HUDEP-2 (cell line): ENCODE measurements around the gene CR1.
"Not testable (repeated sequence)": the region's sequence is repeated elsewhere in the genome, so short reads cannot be mapped to it uniquely, and the experiment has no call there.

Source experiments
- DNase-seq, 76 experiments: peaks; one replicate each; lab custom pipeline; 2025; ENCODE audit not compliant: unreplicated experiment in 76 of 76; lab: John Stamatoyannopoulos, UW

The CR1 gene

DNA sequence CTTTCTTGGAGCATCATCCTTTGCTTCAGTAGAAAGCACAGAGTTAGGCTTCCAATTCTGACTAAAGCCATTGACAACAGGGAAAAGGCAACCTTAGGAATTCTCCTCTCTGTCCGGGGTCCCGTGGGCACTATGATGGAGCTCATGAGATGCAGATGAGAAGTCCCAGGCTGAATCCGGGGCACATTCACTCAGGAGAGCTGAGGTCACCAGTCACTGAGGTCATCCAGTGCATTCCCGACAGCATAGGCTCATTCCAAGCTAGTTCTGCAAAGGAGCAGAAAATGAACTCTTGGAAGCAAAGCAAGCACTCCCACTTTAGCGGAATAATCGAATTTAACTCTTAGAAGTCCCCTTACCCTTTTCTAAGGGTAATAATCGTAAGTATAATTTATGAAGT lies 6.8 kb downstream of the CR1 start:
- no peak for DNase-seq

DNA sequence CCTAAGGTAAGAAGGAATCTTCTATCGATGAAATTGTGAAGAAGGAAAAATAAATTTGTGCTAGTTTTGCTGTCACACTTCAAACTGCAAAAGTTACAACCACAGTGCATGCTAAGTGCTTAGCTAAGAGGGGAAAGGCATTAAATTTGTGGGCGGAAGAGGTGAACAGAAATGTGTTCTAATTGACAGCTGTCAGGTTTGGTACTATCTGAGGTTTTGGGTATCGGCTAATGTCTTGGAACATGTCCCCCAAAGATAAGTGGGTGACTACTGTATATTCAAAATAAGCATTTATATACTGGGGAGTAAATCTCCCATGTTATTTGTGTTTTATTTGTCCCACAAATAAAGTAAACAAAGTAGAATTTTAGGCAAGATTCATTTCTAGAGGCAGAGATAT lies 8.0 kb downstream of the CR1 start:
- DNase-seq = no peak

GRCh38 chr1:207504438-207504837 lies 8.5 kb downstream of the CR1 start:
- DNase-seq = no peak

GRCh38 chr1:207510444-207510843 lies 14.5 kb downstream of the CR1 start:
- DNase-seq = no peak

DNA sequence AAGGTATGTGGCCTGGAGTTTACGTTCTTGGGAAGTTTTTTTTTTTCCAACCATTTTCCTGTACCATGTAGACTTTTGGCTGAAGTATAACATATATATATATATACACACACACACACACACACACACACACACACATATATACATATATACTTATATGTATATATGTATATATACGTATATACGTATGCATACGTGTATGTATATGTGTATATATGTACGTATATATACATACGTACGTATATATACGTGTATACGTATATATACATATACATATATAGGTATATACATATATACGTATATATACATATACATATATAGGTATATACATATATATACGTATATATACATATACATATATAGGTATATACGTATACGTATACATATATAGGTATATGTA lies 18.9 kb downstream of the CR1 start:
- DNase-seq = no peak

DNA sequence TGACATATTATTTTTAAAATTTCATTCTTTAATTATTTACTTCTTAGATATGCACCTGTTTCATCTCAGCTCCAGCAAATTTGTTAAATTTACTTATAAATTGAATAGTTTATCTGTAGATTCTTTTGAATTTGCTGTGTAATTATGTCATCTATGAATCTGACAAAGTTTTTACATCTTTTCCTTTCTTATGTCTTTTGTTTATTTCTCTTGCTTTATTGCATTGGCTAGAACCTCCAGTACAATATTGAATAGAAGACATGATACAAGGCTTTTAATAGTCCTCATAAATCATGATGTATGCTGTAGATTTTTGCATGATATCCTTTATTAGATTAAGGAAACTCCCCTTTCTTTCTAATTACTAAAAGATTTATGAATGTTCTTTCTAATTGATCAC lies 20.8 kb downstream of the CR1 start:
- no peak for DNase-seq

- DNase-seq = no peak
Measured at GRCh38 chr1:207518608-207519236, 22.8 kb downstream of the CR1 start.

DNA sequence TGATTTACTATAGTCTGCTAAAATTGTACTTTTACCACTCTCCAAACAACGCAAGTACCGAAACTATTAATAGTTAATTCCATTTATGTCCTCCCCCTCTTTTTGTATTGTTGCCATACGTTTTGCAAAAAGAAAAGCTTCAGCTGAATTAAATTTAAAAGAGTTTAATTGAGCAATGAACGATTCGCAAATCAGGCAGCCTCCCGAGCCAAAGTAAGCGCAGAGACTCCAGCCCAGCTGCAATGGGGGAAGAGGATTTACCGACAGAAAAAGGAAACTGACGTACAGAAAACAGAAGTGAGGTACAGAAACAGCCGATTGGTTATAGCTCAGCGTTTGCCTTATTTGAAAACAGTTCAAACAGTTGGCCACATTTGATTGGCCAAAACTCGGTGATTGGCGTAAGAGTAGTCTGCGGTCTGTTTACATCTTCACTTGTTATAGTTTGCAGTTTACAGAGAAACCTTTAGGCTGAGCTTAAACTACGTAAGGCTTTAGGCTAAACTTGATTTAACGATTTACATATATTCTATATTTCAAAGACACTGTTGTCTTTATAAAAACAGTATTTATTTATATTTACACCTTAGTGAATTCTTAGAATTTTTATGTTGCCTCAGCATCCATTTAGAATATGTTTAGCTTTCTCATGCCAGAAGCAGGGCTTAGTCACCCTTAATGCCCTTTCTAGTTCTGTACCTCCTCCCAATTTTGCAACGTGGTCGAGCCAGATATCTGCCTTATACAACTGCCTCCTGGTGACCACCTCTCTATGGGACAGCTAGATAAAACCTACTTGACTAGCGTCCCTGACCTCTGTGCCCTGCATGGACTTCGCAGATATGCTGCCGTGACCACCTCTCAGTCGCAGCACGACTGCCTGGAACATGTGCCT lies 23.8 kb downstream of the CR1 start:
- DNase-seq = peak in 73 of 76 experiments; percentile 36 to 98 (median 90)

GRCh38 chr1:207520400-207521345 lies 24.7 kb downstream of the CR1 start:
- peak in 31 of 76 experiments; percentile 5 to 80 (median 29) for DNase-seq

DNA sequence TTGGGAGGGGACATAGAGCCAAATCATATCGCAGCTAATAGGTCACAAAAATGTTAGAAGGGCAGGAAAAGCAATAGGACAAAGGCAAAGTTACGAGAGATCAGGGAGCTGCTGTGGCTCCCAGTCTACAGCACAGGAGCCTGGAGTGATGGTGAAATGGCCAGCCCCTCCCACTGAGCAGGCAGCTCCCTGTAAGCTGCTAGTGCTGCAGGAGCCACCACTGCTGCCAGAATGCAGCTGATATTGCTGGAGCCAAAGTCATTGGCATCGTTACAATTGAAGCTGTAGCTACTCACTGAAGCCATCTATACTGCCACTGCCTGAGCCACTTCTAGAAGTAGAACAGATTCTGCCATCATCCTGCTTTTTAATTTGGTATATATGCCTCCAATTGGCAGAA lies 29.3 kb downstream of the CR1 start:
- peak in 1 of 76 experiments; percentile 9 for DNase-seq

DNA sequence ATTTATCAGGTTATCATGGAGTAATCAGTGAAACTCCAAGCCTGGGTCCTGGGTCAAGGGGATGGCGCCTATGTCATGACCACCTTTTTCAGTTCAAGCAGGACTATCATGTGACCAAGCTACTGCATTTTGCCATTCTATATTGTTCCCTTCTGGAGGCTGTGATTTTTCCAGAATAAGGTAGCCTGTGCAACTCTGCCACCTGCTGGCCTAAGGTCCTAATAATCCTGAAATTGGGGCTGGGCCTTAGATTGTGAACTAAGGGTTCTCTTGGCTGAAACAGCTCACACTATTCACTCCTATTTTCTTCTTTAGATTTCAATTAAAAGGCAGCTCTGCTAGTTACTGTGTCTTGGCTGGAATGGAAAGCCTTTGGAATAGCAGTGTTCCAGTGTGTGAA lies 32.4 kb downstream of the CR1 start:
- DNase-seq = not testable (repeated sequence)

DNA sequence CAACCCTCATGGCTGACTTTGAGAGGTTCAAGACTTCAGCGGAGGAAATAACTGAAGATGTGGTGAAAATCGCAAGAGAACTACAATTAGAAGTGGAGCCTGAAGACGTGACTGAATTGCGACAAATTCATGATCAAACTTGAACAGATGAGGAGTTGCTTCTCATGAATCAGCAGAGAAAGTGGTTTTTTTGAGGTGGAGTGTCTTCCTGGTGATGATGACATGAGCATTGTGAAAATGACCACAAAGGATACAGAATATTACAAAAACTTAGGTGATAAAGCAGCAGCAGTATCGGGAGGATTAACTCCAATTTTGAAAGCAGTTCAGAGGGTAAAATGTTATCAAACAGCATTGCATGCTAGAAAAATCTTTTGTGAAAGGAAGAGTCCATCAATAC lies 40.3 kb downstream of the CR1 start:
- not testable (repeated sequence) for DNase-seq

- not testable (repeated sequence) for DNase-seq
Measured at GRCh38 chr1:207546677-207547357, 50.9 kb downstream of the CR1 start.

- DNase-seq = not testable (repeated sequence)
Measured at GRCh38 chr1:207554823-207555222, 58.9 kb downstream of the CR1 start.

DNA sequence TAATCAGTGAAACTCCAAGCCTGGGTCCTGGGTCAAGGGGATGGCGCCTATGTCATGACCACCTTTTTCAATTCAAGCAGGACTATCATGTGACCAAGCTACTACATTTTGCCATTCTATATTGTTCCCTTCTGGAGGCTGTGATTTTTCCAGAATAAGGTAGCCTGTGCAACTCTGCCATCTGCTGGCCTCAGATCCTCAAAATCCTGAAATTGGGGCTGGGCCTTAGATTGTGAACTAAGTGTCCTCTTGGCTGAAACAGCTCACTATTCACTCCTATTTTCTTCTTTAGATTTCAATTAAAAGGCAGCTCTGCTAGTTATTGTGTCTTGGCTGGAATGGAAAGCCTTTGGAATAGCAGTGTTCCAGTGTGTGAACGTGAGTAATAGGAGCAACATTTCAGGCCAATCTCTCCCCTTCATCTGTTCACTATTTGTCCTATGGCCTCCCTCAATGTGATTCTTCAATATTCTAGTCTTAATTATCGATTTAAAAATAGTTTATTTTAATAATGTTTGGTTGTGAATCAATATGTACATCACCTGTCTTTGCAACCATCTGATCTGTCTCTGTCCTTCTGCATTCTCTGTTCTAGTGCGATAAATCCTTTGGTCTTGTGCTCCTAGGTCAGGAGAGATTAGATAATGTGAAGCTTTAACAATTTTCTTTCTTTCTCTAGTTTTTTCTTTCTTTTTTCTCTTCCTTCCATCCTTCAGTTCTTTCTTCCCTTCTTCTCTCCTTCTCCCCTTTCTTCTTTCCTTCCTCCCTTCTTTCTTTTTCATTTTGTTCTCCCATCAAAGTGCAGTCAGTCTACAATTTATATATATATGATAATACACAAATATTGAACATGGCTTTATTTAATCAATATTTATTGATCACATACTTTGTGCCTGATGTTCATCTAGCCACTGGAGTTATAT lies 69.8 kb downstream of the CR1 start:
- peak in 19 of 76 experiments; percentile 2 to 36 (median 9) for DNase-seq

GRCh38 chr1:207571926-207572325 lies 76.0 kb downstream of the CR1 start:
- not testable (repeated sequence) for DNase-seq

GRCh38 chr1:207573074-207573473 lies 77.1 kb downstream of the CR1 start:
- not testable (repeated sequence) for DNase-seq

DNA sequence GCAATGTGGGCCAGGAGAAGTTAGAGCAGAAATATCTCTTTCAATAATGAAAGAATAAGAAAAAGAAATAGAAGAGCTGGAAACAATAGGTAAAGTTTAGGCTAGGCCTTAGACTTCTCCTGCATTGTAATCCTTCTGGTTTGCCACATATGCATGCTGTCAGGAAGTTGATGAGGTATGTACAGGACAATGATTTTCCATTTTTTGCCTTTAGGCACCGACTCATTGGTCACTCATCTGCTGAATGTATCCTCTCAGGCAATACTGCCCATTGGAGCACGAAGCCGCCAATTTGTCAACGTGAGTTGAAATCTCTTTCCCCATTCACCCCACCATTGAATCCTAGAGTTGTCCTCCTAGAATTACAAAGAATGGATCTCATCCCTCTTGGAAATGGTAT lies 79.4 kb downstream of the CR1 start:
- DNase-seq = not testable (repeated sequence)

DNA sequence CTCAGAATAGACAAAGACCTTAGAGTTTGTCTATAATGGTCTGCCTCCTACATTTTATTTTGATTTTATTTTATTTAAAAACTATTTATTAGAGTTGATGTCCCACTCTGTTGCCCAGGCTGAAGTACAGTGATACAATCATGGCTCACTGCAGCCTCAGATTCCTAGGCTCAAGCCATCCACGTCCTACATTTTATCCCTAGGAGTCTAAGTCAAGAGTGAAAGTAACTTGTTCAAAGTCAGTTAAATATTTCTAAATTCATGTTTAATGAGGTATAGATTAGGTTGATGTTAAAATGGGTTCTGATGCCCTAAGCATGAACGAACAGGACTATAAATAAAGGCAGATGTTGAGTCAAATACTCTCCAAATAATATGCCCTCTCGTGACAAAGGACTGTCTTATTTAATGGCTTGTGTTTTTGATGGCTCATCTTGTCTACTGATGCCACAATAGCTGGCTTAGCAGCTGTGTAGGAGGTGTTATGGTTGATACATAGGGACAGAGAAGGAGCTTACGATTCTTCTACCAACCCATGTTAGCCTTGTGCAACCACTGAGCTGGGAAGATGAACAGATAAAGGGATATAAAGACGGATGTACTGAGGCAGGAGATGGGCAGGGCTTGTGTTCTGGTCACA lies 83.0 kb downstream of the CR1 start:
- DNase-seq = no peak
